ENCODE data around the gene ACY1. TPM values are rescaled to one million over a fixed set of nuclear protein-coding genes. Genes with fewer than 3 reads are reported as not detected.

The ACY1 gene
- total and polyA plus RNA-seq, 2 donors (not counting 3 experiments of a cell fraction or from before 2014, with no cell fraction given): 13.4 to 32.9 TPM

GRCh38 chr3:52017586-52017985 is 34.3 kb downstream of the ACY1 start:
- DNase-seq (ENCODE audit: low read depth, low spot score): no peak
- H3K4me3 ChIP-seq (replicated peaks in 1 of 3; ENCODE audit: insufficient read depth in 1 of 3, low read depth in 1 of 3, low read length in 3 of 3): no peak overlapping the region
- H3K79me2 ChIP-seq (ENCODE audit: control insufficient read depth, insufficient read depth, low read length): no peaks in the 10 kb centered on the region
- H3K27ac ChIP-seq (ENCODE audit: insufficient read depth, low read depth, low read length): no peak overlapping the region
- H3K4me1 ChIP-seq (ENCODE audit: control insufficient read depth, extremely low read depth, insufficient read depth, low read length): peaks cover 9% of the 10 kb centered on the region
- dilution Hi-C loops (cut with MboI; ENCODE audit: extremely low pct_ligation_motif_present, low sequenced_read_pairs): no loop called here
- H3K9me1 ChIP-seq (replicated peaks; ENCODE audit: control insufficient read depth, extremely low read depth, insufficient read depth, low read length): no peaks in the 10 kb centered on the region
- H3K36me3 ChIP-seq (ENCODE audit: control insufficient read depth in 2 of 2, extremely low read depth in 1 of 2, insufficient read depth in 2 of 2, low read length in 2 of 2): no peaks in the 10 kb centered on the region
- TF ChIP-seq MYC (IDR thresholded peaks at IDR 0.05; ENCODE audit: low read depth, low read length) (no peak), JUN (IDR thresholded peaks at IDR 0.05; ENCODE audit: borderline replicate concordance, insufficient read depth, insufficient read length, low read depth) (no peak), POLR2A (IDR thresholded peaks at IDR 0.05; ENCODE audit: low read depth, low read length) (no peak), MAX (IDR thresholded peaks at IDR 0.05; ENCODE audit: insufficient read depth, insufficient read length) (no peak), CTCF (IDR thresholded peaks at IDR 0.05; ENCODE audit: extremely low read depth in 1 of 2, insufficient read depth in 1 of 2, low read depth in 1 of 2, low read length in 2 of 2) (no peak), FOS (IDR thresholded peaks at IDR 0.05; ENCODE audit: borderline replicate concordance, insufficient read depth, low read length) (no peak), GATA2 (IDR thresholded peaks at IDR 0.05; ENCODE audit: insufficient read depth, insufficient read length, low read depth, low read length) (no peak), EZH2 (IDR thresholded peaks at IDR 0.05; ENCODE audit: borderline replicate concordance, low read depth, low read length, severe bottlenecking) (no peak), POLR2AphosphoS5 (IDR thresholded peaks at IDR 0.05; ENCODE audit: insufficient read depth, low read depth, low read length) (no peak)
- no peak overlapping the region for H3K4me2 ChIP-seq (ENCODE audit: insufficient read depth, low read length)
- no peak for FAIRE-seq
- H4K20me1 ChIP-seq (replicated peaks; ENCODE audit: control insufficient read depth, extremely low read depth, insufficient read depth, low read length): no peaks in the 10 kb centered on the region
- intact Hi-C loops (cut with micrococcal nuclease): no loop called here
- no TSS peak for BruUV-seq (replicated peaks)
- H3K9ac ChIP-seq (replicated peaks; ENCODE audit: extremely low read depth, insufficient read depth, low read length): no peak overlapping the region
- no peaks in the 10 kb centered on the region for H3K9me3 ChIP-seq (replicated peaks; ENCODE audit: control insufficient read depth, insufficient read depth, low read length)
- no peak overlapping the region for H2AFZ ChIP-seq (ENCODE audit: low read depth, low read length)
- ChIA-PET POLR2A (no interaction called here), CTCF (interaction anchor here (1.0 to 3.9 kb wide), 3 partner anchors 14 to 38 kb away, joined by 5 to 29 read pairs (median 8); partner anchors contain the start of gene DUSP7)
- no peaks in the 10 kb centered on the region for H3K27me3 ChIP-seq (ENCODE audit: control insufficient read depth in 2 of 2, insufficient read depth in 2 of 2, low read length in 2 of 2)

Measured in endothelial cell of umbilical vein (primary cell).